ENCODE measurements around the gene MYH10.

The MYH10 gene

GRCh38 chr17:8574687-8575086 lies 55.8 kb downstream of the MYH10 start:
- no peak for DNase-seq (ENCODE audit: low read depth)
- no peaks in the 10 kb centered on the region for H3K36me3 ChIP-seq (ENCODE audit: control insufficient read depth, insufficient read depth, low read length, severe bottlenecking)
- H3K4me1 ChIP-seq (ENCODE audit: control insufficient read depth, insufficient read depth, low read length) = no peaks in the 10 kb centered on the region
- no peak overlapping the region for H3K4me3 ChIP-seq (ENCODE audit: low read length)
- H3K9me3 ChIP-seq (ENCODE audit: control insufficient read depth, low read length) = no peaks in the 10 kb centered on the region
- no peaks in the 10 kb centered on the region for H3K27me3 ChIP-seq (replicated peaks; ENCODE audit: control insufficient read depth, insufficient read depth, low read length)
- no peak overlapping the region for H3K9ac ChIP-seq (ENCODE audit: low read length)

GRCh38 chr17:8572764-8573163 lies 57.8 kb downstream of the MYH10 start:
- Histone ChIP-seq H3K9me3 (ENCODE audit: control insufficient read depth, low read length) (no peaks in the 10 kb centered on the region), H3K4me1 (ENCODE audit: control insufficient read depth, insufficient read depth, low read length) (no peaks in the 10 kb centered on the region), H3K27me3 (replicated peaks; ENCODE audit: control insufficient read depth, insufficient read depth, low read length) (no peaks in the 10 kb centered on the region), H3K36me3 (ENCODE audit: control insufficient read depth, insufficient read depth, low read length, severe bottlenecking) (peaks cover 3% of the 10 kb centered on the region), H3K4me3 (ENCODE audit: low read length) (no peak overlapping the region), H3K9ac (ENCODE audit: low read length) (no peak overlapping the region)
- DNase-seq (ENCODE audit: low read depth) = peak; percentile 23

- Histone ChIP-seq H3K4me1 (ENCODE audit: control insufficient read depth, insufficient read depth, low read length) (no peaks in the 10 kb centered on the region), H3K27me3 (replicated peaks; ENCODE audit: control insufficient read depth, insufficient read depth, low read length) (no peaks in the 10 kb centered on the region), H3K36me3 (ENCODE audit: control insufficient read depth, insufficient read depth, low read length, severe bottlenecking) (peaks cover 3% of the 10 kb centered on the region), H3K4me3 (ENCODE audit: low read length) (no peak overlapping the region), H3K9ac (ENCODE audit: low read length) (no peak overlapping the region), H3K9me3 (ENCODE audit: control insufficient read depth, low read length) (no peaks in the 10 kb centered on the region)
- peak; percentile 86 for DNase-seq (ENCODE audit: low read depth)
Observed at GRCh38 chr17:8563981-8564602, 66.4 kb downstream of the MYH10 start.

GRCh38 chr17:8563024-8563776 lies 67.3 kb downstream of the MYH10 start:
- Histone ChIP-seq H3K27me3 (replicated peaks; ENCODE audit: control insufficient read depth, insufficient read depth, low read length) (no peaks in the 10 kb centered on the region), H3K36me3 (ENCODE audit: control insufficient read depth, insufficient read depth, low read length, severe bottlenecking) (no peaks in the 10 kb centered on the region), H3K9ac (ENCODE audit: low read length) (no peak overlapping the region), H3K4me1 (ENCODE audit: control insufficient read depth, insufficient read depth, low read length) (no peaks in the 10 kb centered on the region), H3K9me3 (ENCODE audit: control insufficient read depth, low read length) (no peaks in the 10 kb centered on the region), H3K4me3 (ENCODE audit: low read length) (no peak overlapping the region)
- DNase-seq (ENCODE audit: low read depth) = no peak

- DNase-seq (ENCODE audit: low read depth) = no peak
- Histone ChIP-seq H3K4me1 (ENCODE audit: control insufficient read depth, insufficient read depth, low read length) (peaks cover 5% of the 10 kb centered on the region), H3K9ac (ENCODE audit: low read length) (no peak overlapping the region), H3K36me3 (ENCODE audit: control insufficient read depth, insufficient read depth, low read length, severe bottlenecking) (no peaks in the 10 kb centered on the region), H3K4me3 (ENCODE audit: low read length) (no peak overlapping the region), H3K9me3 (ENCODE audit: control insufficient read depth, low read length) (no peaks in the 10 kb centered on the region), H3K27me3 (replicated peaks; ENCODE audit: control insufficient read depth, insufficient read depth, low read length) (no peaks in the 10 kb centered on the region)
Observed at GRCh38 chr17:8558144-8558543, 72.4 kb downstream of the MYH10 start.

GRCh38 chr17:8557176-8557806 lies 73.2 kb downstream of the MYH10 start:
- no peaks in the 10 kb centered on the region for H3K36me3 ChIP-seq (ENCODE audit: control insufficient read depth, insufficient read depth, low read length, severe bottlenecking)

GRCh38 chr17:8556074-8556473 lies 74.5 kb downstream of the MYH10 start:
- no peak overlapping the region for H3K9ac ChIP-seq (ENCODE audit: low read length)
- H3K36me3 ChIP-seq (ENCODE audit: control insufficient read depth, insufficient read depth, low read length, severe bottlenecking) = no peaks in the 10 kb centered on the region
- H3K4me3 ChIP-seq (ENCODE audit: low read length) = no peak overlapping the region
- DNase-seq (ENCODE audit: low read depth) = no peak
- H3K4me1 ChIP-seq (ENCODE audit: control insufficient read depth, insufficient read depth, low read length) = peaks cover 5% of the 10 kb centered on the region
- no peaks in the 10 kb centered on the region for H3K9me3 ChIP-seq (ENCODE audit: control insufficient read depth, low read length)
- no peaks in the 10 kb centered on the region for H3K27me3 ChIP-seq (replicated peaks; ENCODE audit: control insufficient read depth, insufficient read depth, low read length)

More at GRCh38 chr17:8557176-8557806, 73.2 kb downstream of the MYH10 start:
- no peak overlapping the region for H3K4me3 ChIP-seq (ENCODE audit: low read length)
- no peak overlapping the region for H3K9ac ChIP-seq (ENCODE audit: low read length)
- peaks cover 5% of the 10 kb centered on the region for H3K4me1 ChIP-seq (ENCODE audit: control insufficient read depth, insufficient read depth, low read length)
- no peaks in the 10 kb centered on the region for H3K9me3 ChIP-seq (ENCODE audit: control insufficient read depth, low read length)
- peak; percentile 13 for DNase-seq (ENCODE audit: low read depth)
- H3K27me3 ChIP-seq (replicated peaks; ENCODE audit: control insufficient read depth, insufficient read depth, low read length) = no peaks in the 10 kb centered on the region

- Histone ChIP-seq H3K9me3 (ENCODE audit: control insufficient read depth, low read length) (no peaks in the 10 kb centered on the region), H3K36me3 (ENCODE audit: control insufficient read depth, insufficient read depth, low read length, severe bottlenecking) (no peaks in the 10 kb centered on the region), H3K4me3 (ENCODE audit: low read length) (no peak overlapping the region), H3K27me3 (replicated peaks; ENCODE audit: control insufficient read depth, insufficient read depth, low read length) (no peaks in the 10 kb centered on the region), H3K4me1 (ENCODE audit: control insufficient read depth, insufficient read depth, low read length) (peaks cover 5% of the 10 kb centered on the region), H3K9ac (ENCODE audit: low read length) (no peak overlapping the region)
- DNase-seq (ENCODE audit: low read depth) = peak; percentile 41
Observed at GRCh38 chr17:8555062-8555461, 75.5 kb downstream of the MYH10 start.

- H3K9me3 ChIP-seq (ENCODE audit: control insufficient read depth, low read length) = no peaks in the 10 kb centered on the region
- DNase-seq (ENCODE audit: low read depth) = peak; percentile 35
- H3K36me3 ChIP-seq (ENCODE audit: control insufficient read depth, insufficient read depth, low read length, severe bottlenecking) = no peaks in the 10 kb centered on the region
- H3K9ac ChIP-seq (ENCODE audit: low read length) = no peak overlapping the region
- H3K4me1 ChIP-seq (ENCODE audit: control insufficient read depth, insufficient read depth, low read length) = peaks cover 5% of the 10 kb centered on the region
- no peak overlapping the region for H3K4me3 ChIP-seq (ENCODE audit: low read length)
- no peaks in the 10 kb centered on the region for H3K27me3 ChIP-seq (replicated peaks; ENCODE audit: control insufficient read depth, insufficient read depth, low read length)
Observed at GRCh38 chr17:8552577-8553320, 77.8 kb downstream of the MYH10 start.

GRCh38 chr17:8542599-8543502 lies 87.7 kb downstream of the MYH10 start:
- no peaks in the 10 kb centered on the region for H3K9me3 ChIP-seq (ENCODE audit: control insufficient read depth, low read length)
- no peak overlapping the region for H3K4me3 ChIP-seq (ENCODE audit: low read length)
- DNase-seq (ENCODE audit: low read depth) = peak; percentile 94
- H3K9ac ChIP-seq (ENCODE audit: low read length) = no peak overlapping the region
- H3K27me3 ChIP-seq (replicated peaks; ENCODE audit: control insufficient read depth, insufficient read depth, low read length) = no peaks in the 10 kb centered on the region
- H3K4me1 ChIP-seq (ENCODE audit: control insufficient read depth, insufficient read depth, low read length) = peaks cover 17% of the 10 kb centered on the region
- H3K36me3 ChIP-seq (ENCODE audit: control insufficient read depth, insufficient read depth, low read length, severe bottlenecking) = peaks cover 18% of the 10 kb centered on the region
